HPDE6-E6E7 (cell line): ENCODE measurements around the gene MYO15B.

Experiments
- DNase-seq: peaks from one replicate; pipeline ENCODE4 v3.0.0; 2011; ENCODE audit warnings: missing footprints; ENCODE audit errors: extremely low spot score

Gene MYO15B

DNA sequence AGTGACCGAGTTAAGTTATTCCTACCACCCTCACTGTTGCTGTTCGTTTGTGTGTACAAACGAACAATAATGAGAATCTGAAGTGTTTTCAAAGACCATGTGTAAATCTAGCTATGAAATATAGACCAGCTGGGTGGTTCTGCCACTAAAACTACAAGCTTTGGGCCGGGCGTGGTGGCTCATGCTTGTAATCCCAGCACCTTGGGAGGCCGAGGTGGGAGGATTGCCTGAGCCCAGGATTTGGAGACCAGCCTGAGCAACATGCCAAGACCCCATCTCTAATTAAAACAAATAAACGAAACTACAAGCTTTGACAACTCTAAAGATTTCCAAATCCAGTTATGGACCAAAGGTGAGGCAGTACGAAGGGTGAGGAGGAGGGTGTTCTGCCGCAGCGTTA is 78.4 kb downstream of the MYO15B start:
- no peak for DNase-seq

DNA sequence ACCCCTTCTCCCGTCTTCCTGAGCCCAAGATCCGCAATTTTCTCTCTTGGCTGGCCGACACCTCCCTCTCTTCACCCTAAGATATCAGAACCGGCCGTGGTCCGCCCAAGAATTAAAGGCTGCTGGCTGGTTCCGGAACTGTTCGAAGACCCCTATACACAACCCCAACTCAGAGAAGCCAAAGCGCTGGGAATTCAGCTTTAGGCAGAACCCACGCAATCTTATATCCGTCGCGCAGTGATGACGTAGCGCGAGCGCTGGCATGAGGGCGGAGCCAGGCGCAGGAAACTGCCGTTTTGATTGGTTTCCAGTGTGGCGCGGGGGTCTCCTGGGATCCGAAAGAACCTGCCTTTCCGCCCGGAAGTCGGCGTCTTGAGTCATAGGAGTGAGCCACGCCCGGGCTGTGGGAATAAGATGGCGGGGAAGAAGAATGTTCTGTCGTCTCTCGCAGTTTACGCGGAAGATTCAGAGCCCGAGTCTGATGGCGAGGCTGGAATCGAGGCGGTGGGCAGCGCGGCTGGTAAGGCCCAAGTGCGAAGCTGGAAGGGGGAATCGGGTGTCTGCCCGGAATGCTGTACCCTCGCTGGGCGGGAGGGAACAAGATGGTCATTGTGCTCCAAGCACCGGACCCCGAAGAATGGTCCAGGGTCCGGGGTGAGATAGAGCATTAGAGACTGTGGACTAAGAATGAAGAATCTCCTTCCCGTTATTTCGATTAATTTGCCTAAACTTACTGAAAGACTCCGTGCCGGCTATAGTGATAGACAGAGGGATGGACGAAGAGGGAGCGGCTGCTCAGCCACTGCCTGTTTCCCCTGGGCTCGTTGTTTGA is 79.6 kb downstream of the MYO15B start, which contains the start of the genes RECQL5 and SAP30BP:
TSS of gene RECQL5 (minus strand) at position 196 of the 832 bp plus-strand sequence. CDS start 597 bp downstream, outside the sequence.
TSS of gene SAP30BP (plus strand) at position 380 of the 832 bp plus-strand sequence. CDS start at position 415, 35 bp downstream.
- DNase-seq: peak; percentile 94

DNA sequence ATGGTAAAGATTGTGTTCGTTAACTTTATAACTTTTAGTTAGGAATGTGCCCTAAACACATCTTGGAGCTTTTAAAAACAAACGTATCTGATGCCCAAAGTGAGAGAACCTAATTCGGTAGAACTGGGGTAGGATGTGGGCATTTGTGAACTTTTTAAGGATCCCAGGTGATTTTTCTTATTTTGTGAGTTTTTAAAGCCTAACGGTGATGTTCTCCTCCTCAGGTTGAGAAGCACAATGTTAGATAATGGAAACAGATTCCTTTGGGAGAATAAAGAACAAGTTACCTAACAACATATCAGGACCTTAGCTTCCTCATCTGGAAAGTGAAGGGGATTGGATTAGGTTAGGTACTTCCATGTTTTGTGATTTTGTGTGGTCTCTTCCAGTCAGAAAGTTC is 80.2 kb downstream of the MYO15B start:
- DNase-seq: no peak

DNA sequence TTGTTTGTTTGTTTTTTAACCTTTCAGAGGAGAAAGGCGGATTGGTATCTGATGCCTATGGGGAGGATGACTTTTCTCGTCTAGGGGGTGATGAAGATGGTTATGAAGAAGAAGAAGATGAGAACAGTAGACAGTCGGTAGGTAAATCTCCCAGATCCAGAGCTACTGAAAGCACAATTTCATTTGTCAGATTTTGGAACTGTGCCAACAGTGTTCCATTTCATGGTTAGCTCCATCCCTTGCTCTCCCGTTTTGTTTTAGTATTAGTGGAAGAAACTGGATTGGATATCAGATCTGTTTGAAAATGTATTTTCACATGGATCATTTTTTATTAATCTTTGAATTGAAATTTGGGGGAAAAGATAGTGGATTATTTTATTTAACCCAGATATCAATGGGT is 80.9 kb downstream of the MYO15B start:
- no peak for DNase-seq

DNA sequence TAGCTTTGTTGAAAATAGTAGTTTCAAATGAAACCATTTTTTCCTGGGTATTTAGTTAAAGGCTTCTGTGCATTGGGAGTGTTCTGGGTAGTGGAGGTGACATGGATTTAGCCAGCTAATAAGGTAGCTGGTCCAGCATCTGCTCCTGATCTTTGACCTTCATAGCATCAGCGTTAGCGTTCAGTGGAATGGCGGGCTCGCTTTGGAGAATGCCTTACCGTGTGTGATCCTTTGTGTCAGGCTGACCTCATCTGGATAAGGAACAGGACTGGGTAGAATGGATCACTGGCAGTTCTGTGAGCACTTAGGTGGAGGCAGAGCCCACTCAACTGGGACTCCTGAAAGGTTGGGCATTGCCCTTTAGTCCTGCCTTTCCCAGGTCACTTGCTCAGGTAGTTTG is 83.3 kb downstream of the MYO15B start:
- DNase-seq: no peak

DNA sequence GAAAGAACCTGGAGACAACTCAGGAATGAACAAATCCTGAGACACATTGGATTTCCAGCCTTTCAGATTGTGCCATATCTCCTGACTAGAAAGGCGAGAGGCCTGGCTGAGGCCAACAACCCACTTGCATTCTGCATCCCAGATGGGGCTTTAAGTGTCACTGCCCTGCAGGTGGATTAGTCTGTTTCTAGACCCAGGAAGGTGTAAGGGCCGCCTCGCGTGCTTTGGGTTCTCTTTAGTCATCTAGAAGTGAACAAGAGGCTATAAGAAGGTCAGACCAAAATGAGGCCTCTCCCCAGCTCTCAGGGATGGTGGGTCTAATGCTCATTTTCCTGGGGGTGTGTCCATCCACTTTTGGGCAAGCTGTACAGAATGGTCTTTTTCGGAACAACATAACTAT is 84.4 kb downstream of the MYO15B start:
- no peak for DNase-seq

DNA sequence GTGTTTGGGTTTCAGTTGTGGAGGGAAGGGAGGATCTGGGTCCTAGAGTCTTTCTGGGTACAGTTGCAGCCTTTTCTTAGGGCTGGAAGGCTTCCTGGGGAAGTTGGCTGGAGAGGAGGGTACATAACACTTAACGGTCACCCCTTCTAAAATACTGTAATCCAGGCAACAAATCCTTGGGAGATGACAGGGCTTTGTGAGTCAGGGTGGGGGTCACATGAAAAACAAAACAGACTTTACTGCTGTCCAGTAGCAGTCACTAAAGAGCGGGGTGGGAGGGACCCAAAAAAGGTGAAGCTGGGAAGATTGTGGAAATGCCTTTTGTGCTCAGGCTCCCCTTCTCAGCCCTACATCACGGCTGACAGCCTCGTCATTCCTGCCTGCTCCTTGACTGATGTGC is 85.9 kb downstream of the MYO15B start:
- DNase-seq: no peak
